ENCODE results near the gene ASRGL1. TPM values are rescaled to one million over a fixed set of nuclear protein-coding genes. Genes with fewer than 3 reads are reported as not detected.

The ASRGL1 gene
- total and polyA plus RNA-seq, 2 of the 13 experiments (the other 11 are each of a cell fraction or from before 2014, with no cell fraction given): 50.8 to 97.5 TPM

- TF ChIP-seq GABPA (IDR thresholded peaks at IDR 0.05; ENCODE audit: low read depth, low read length) (no peak), GABPA (CRISPR knock-in tag; IDR thresholded peaks at IDR 0.05; ENCODE audit: low read depth) (peak; percentile 22; the same call in 1 of the 2 replicates), ZNF740 (CRISPR knock-in tag; IDR thresholded peaks at IDR 0.05) (no peak), ONECUT2 (CRISPR knock-in tag; IDR thresholded peaks at IDR 0.05) (peak; percentile 94), RARA (CRISPR knock-in tag; IDR thresholded peaks at IDR 0.05) (0 out of 2 replicates have a peak, but pooled peaks have one; percentile 24), PPARG (CRISPR knock-in tag; conservative IDR thresholded peaks at IDR 0.05) (peak; percentile 74), TAF15 (IDR thresholded peaks at IDR 0.05; ENCODE audit: low read depth, low read length, poor library complexity, severe bottlenecking) (no peak), ZNF556 (CRISPR knock-in tag; IDR thresholded peaks at IDR 0.05; ENCODE audit: borderline replicate concordance) (0 out of 2 replicates have a peak, but pooled peaks have one; percentile 32), NR2C2 (CRISPR knock-in tag; IDR thresholded peaks at IDR 0.05; ENCODE audit: borderline replicate concordance) (peak; percentile 34; the same call in 1 of the 2 replicates), PITX1 (CRISPR knock-in tag; IDR thresholded peaks at IDR 0.05) (0 out of 2 replicates have a peak, but pooled peaks have one; percentile 57), MIXL1 (CRISPR knock-in tag; IDR thresholded peaks at IDR 0.05) (peak; percentile 73), ZMYM2 (CRISPR knock-in tag; IDR thresholded peaks at IDR 0.05) (0 out of 2 replicates have a peak, but pooled peaks have one; percentile 26), SAP130 (CRISPR knock-in tag; IDR thresholded peaks at IDR 0.05; ENCODE audit: low read depth) (peak; percentile 59), HNF4G (IDR thresholded peaks at IDR 0.05; ENCODE audit: borderline replicate concordance, low read depth, low read length) (peak; percentile 73), HNF4G (CRISPR knock-in tag; IDR thresholded peaks at IDR 0.05; ENCODE audit: borderline replicate concordance, low read depth) (peak; percentile 49; the same call in 1 of the 2 replicates), NR2F1 (CRISPR knock-in tag; IDR thresholded peaks at IDR 0.05) (no peak), SOX6 (IDR thresholded peaks at IDR 0.05) (no peak), SOX6 (CRISPR knock-in tag; IDR thresholded peaks at IDR 0.05) (peak; percentile 87), ZNF33A (CRISPR knock-in tag; IDR thresholded peaks at IDR 0.05; ENCODE audit: borderline replicate concordance) (no peak), EZH2 (conservative IDR thresholded peaks at IDR 0.05; ENCODE audit: low read depth, low read length) (no peak), MAFK (conservative IDR thresholded peaks at IDR 0.05 in 1 of 2, IDR thresholded peaks at IDR 0.05 in 1 of 2; ENCODE audit: low read length in 2 of 2) (no peak), NBN (conservative IDR thresholded peaks at IDR 0.05) (no peak), ZNF292 (CRISPR knock-in tag; IDR thresholded peaks at IDR 0.05; ENCODE audit: borderline replicate concordance, low read depth) (peak; percentile 53; the same call in 1 of the 2 replicates), MZF1 (CRISPR knock-in tag; IDR thresholded peaks at IDR 0.05; ENCODE audit: borderline replicate concordance) (no peak)
- TF ChIP-seq, protein P1, sequence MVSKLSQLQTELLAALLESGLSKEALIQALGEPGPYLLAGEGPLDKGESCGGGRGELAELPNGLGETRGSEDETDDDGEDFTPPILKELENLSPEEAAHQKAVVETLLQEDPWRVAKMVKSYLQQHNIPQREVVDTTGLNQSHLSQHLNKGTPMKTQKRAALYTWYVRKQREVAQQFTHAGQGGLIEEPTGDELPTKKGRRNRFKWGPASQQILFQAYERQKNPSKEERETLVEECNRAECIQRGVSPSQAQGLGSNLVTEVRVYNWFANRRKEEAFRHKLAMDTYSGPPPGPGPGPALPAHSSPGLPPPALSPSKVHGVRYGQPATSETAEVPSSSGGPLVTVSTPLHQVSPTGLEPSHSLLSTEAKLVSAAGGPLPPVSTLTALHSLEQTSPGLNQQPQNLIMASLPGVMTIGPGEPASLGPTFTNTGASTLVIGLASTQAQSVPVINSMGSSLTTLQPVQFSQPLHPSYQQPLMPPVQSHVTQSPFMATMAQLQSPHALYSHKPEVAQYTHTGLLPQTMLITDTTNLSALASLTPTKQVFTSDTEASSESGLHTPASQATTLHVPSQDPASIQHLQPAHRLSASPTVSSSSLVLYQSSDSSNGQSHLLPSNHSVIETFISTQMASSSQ (IDR thresholded peaks at IDR 0.05; ENCODE audit: low read depth): peak; percentile 34; the same call in 1 of the 2 replicates
- TF ChIP-seq, protein P1 (CRISPR knock-in tag; IDR thresholded peaks at IDR 0.05; ENCODE audit: borderline replicate concordance): no peak
These were observed 101.4 kb downstream of the ASRGL1 start (continued) for GRCh38 chr11:62438641-62439040.

Measured in HepG2 (cell line).